IMR-90 (cell line): ENCODE data around the gene TSPEAR. TPM values are rescaled to one million over a fixed set of nuclear protein-coding genes. Genes with fewer than 3 reads are reported as not detected.

Experiments
- ATAC-seq: fragments of 200-7000 bp; cut with Tn5 transposase; 2 replicates; pipeline ENCODE4 v1.9.1; 2020; ENCODE audit warnings: low read depth, mild to moderate bottlenecking, moderate library complexity
- BruUV-seq: library from RNA; stranded (reverse); fragments of 400-500 nt; replicated peaks from 2 replicates; lab custom pipeline; 2021; lab: Mats Ljungman, UMichigan
- CTCF ChIA-PET: fragments of 300-600 bp; formaldehyde crosslinking; extraction: SDS; loops from one replicate; lab custom pipeline; 2021; ENCODE audit warnings: antibody characterized with exemption; lab: Yijun Ruan, JAX
- POLR2A ChIA-PET: fragments of 300-600 bp; sonication (Branson Sonifier 250); formaldehyde crosslinking; loops from one replicate; lab custom pipeline; 2022; ENCODE audit warnings: antibody characterized with exemption; ENCODE audit not compliant: unreplicated experiment; lab: Charles Lee
- DNase-seq: peaks from one replicate; pipeline ENCODE4 v3.0.0; 2013
- H2AFZ ChIP-seq: replicated peaks from 2 replicates; pipeline ENCODE3; 2013; ENCODE audit warnings: low read length, mild to moderate bottlenecking; ENCODE audit not compliant: poor library complexity
- H2AK5ac ChIP-seq: 2 replicates; pipeline ENCODE4 v1.6.1; 2013; ENCODE audit warnings: low read depth, low read length, inconsistent platforms
- H2AK9ac ChIP-seq: replicated peaks from 2 replicates; pipeline ENCODE3; 2013; ENCODE audit warnings: mild to moderate bottlenecking, low read depth, low read length, moderate library complexity; ENCODE audit not compliant: poor library complexity
- H2BK120ac ChIP-seq: 2 replicates; pipeline ENCODE4 v1.6.1; 2013; ENCODE audit warnings: low read depth, low read length, inconsistent platforms
- H2BK15ac ChIP-seq: 3 replicates; pipeline ENCODE4 v1.6.1; 2013; ENCODE audit warnings: low read depth, low read length, inconsistent platforms
- H2BK20ac ChIP-seq: 2 replicates; pipeline ENCODE4 v1.6.1; 2013; ENCODE audit warnings: low read depth, mild to moderate bottlenecking, inconsistent platforms, low read length, moderate library complexity
- H2BK5ac ChIP-seq: 2 replicates; pipeline ENCODE4 v1.6.1; 2013; ENCODE audit warnings: mild to moderate bottlenecking, low read depth, low read length, inconsistent platforms; ENCODE audit not compliant: poor library complexity, severe bottlenecking
- H3K14ac ChIP-seq: replicated peaks from 2 replicates; pipeline ENCODE4 v1.6.1; 2013; ENCODE audit warnings: low read depth, low read length, inconsistent platforms
- H3K18ac ChIP-seq: 2 replicates; pipeline ENCODE4 v1.6.1; 2013; ENCODE audit warnings: low read depth, low read length, control low read depth
- H3K23ac ChIP-seq: 2 replicates; pipeline ENCODE4 v1.6.1; 2013; ENCODE audit warnings: low read depth, low read length, inconsistent platforms
- H3K27ac ChIP-seq: 2 replicates; pipeline ENCODE4 v1.5.1; 2013; ENCODE audit warnings: mild to moderate bottlenecking, control low read depth, low read length; ENCODE audit not compliant: insufficient read depth
- H3K27me3 ChIP-seq: 2 replicates; pipeline ENCODE4 v1.6.1; 2013; ENCODE audit warnings: low read length; ENCODE audit not compliant: control insufficient read depth, insufficient read depth
- H3K36me3 ChIP-seq: 2 replicates; pipeline ENCODE4 v1.6.1; 2013; ENCODE audit warnings: low read length, mixed read lengths; ENCODE audit not compliant: control insufficient read depth, insufficient read depth
- H3K4ac ChIP-seq: 2 replicates; pipeline ENCODE4 v1.6.1; 2013; ENCODE audit warnings: low read depth, low read length, inconsistent platforms
- H3K4me1 ChIP-seq: 2 replicates; pipeline ENCODE4 v1.6.1; 2013; ENCODE audit warnings: low read length, mixed read lengths; ENCODE audit not compliant: control insufficient read depth, insufficient read depth
- H3K4me2 ChIP-seq: 2 replicates; pipeline ENCODE4 v1.6.1; 2013; ENCODE audit warnings: low read depth, mild to moderate bottlenecking, control low read depth, low read length, moderate library complexity
- H3K4me3 ChIP-seq: 2 replicates; pipeline ENCODE4 v1.5.1; 2013; ENCODE audit warnings: low read depth, mild to moderate bottlenecking, control low read depth, low read length, moderate library complexity; ENCODE audit not compliant: insufficient read depth
- H3K56ac ChIP-seq: 2 replicates; pipeline ENCODE4 v1.6.1; 2013; ENCODE audit warnings: low read length, inconsistent platforms; ENCODE audit not compliant: insufficient read depth; ENCODE audit errors: extremely low read depth
- H3K79me1 ChIP-seq, 2 experiments: 2 replicates each; pipeline ENCODE4 v1.6.1; 2013; ENCODE audit warnings: low read length in 2 of 2, inconsistent platforms in 1 of 2, low read depth in 1 of 2
- H3K9ac ChIP-seq: 2 replicates; pipeline ENCODE4 v1.6.1; 2013; ENCODE audit warnings: low read depth, low read length, control low read depth
- H3K9me1 ChIP-seq: 2 replicates; pipeline ENCODE4 v1.6.1; 2013; ENCODE audit warnings: low read length, inconsistent platforms; ENCODE audit not compliant: insufficient read depth
- H3K9me3 ChIP-seq: 2 replicates; pipeline ENCODE4 v1.6.1; 2013; ENCODE audit warnings: low read length; ENCODE audit not compliant: control insufficient read depth, insufficient read depth
- H4K20me1 ChIP-seq: 2 replicates; pipeline ENCODE4 v1.6.1; 2013; ENCODE audit warnings: low read length, inconsistent platforms; ENCODE audit not compliant: insufficient read depth
- H4K5ac ChIP-seq: 2 replicates; pipeline ENCODE4 v1.6.1; 2013; ENCODE audit warnings: mild to moderate bottlenecking, low read depth, low read length, control low read depth
- H4K8ac ChIP-seq, 2 experiments: 2 replicates each; pipeline ENCODE4 v1.6.1; 2013; ENCODE audit warnings: low read depth in 2 of 2, low read length in 2 of 2, control low read depth in 1 of 2, inconsistent platforms in 1 of 2
- H4K91ac ChIP-seq: 2 replicates; pipeline ENCODE4 v1.6.1; 2013; ENCODE audit warnings: low read depth, low read length, inconsistent platforms; ENCODE audit not compliant: insufficient read depth
- BHLHE40 ChIP-seq: fragments of 150-350 bp; IDR thresholded peaks from 2 replicates; pipeline ENCODE4 v1.6.1; 2016; ENCODE audit warnings: mild to moderate bottlenecking, low read depth, low read length
- CEBPB ChIP-seq: IDR thresholded peaks from 2 replicates; pipeline ENCODE4 v1.6.1; 2012; ENCODE audit warnings: low read depth, low read length, improper control_type of control experiment
- CHD1 ChIP-seq: IDR thresholded peaks from 2 replicates; pipeline ENCODE4 v1.6.1; 2012; ENCODE audit warnings: low read depth, low read length, improper control_type of control experiment
- ELK1 ChIP-seq: fragments of 150-350 bp; IDR thresholded peaks from 2 replicates; pipeline ENCODE4 v1.6.1; 2016; ENCODE audit warnings: low read depth, mild to moderate bottlenecking, low read length, moderate library complexity, borderline replicate concordance
- FOS ChIP-seq: fragments of 150-350 bp; IDR thresholded peaks from 2 replicates; pipeline ENCODE4 v1.6.1; 2016; ENCODE audit warnings: low read depth, low read length
- MAFK ChIP-seq: IDR thresholded peaks from 2 replicates; pipeline ENCODE4 v1.6.1; 2012; ENCODE audit warnings: low read depth, low read length, improper control_type of control experiment
- MAZ ChIP-seq: IDR thresholded peaks from 2 replicates; pipeline ENCODE4 v1.6.1; 2012; ENCODE audit warnings: low read depth, mild to moderate bottlenecking, low read length, improper control_type of control experiment, moderate library complexity, borderline replicate concordance
- MXI1 ChIP-seq: IDR thresholded peaks from 2 replicates; pipeline ENCODE4 v1.6.1; 2012; ENCODE audit warnings: low read depth, mild to moderate bottlenecking, low read length, moderate library complexity, borderline replicate concordance
- NFE2L2 ChIP-seq: fragments of 150-350 bp; IDR thresholded peaks from 2 replicates; pipeline ENCODE4 v1.6.1; 2016; ENCODE audit warnings: low read depth, mild to moderate bottlenecking, low read length
- POLR2A ChIP-seq: IDR thresholded peaks from 2 replicates; pipeline ENCODE4 v1.6.1; 2012; ENCODE audit warnings: mild to moderate bottlenecking, low read depth, low read length
- RAD21 ChIP-seq: IDR thresholded peaks from 2 replicates; pipeline ENCODE4 v1.6.1; 2012; ENCODE audit warnings: low read length, improper control_type of control experiment
- RCOR1 ChIP-seq: IDR thresholded peaks from 2 replicates; pipeline ENCODE4 v1.6.1; 2012; ENCODE audit warnings: mild to moderate bottlenecking, low read length, improper control_type of control experiment; ENCODE audit not compliant: insufficient replicate concordance
- RFX5 ChIP-seq: IDR thresholded peaks from 2 replicates; pipeline ENCODE4 v1.8.0; 2012; ENCODE audit warnings: low read depth, mild to moderate bottlenecking, low read length, moderate library complexity
- SMC3 ChIP-seq: fragments of 150-350 bp; IDR thresholded peaks from 2 replicates; pipeline ENCODE4 v1.6.1; 2016; ENCODE audit warnings: low read depth, mild to moderate bottlenecking, antibody characterized with exemption, low read length, moderate library complexity
- WGBS, 2 experiments: methylation state at CpG; one replicate each; pipeline versions ENCODE4 v1.1.5 to v1.1.7; 2013; ENCODE audit warnings: missing lambda C conversion rate in 2 of 2; ENCODE audit not compliant: insufficient read length in 1 of 2; ENCODE audit errors: extremely low coverage in 2 of 2; 5-methylcytosine and 5-hydroxymethylcytosine counted together
- dilution Hi-C: fragments of 300-500 bp; cut with HindIII; formaldehyde crosslinking; loops from one replicate; pipeline ENCODE4 v1.14.3; 2018; ENCODE audit warnings: low sequenced_read_pairs; ENCODE audit not compliant: unreplicated experiment
- in situ Hi-C: fragments of 300-500 bp; cut with MboI; formaldehyde crosslinking; loops from 3 replicates; pipeline ENCODE4 v1.14.3; 2019; ENCODE audit warnings: low sequenced_read_pairs, inconsistent platforms, mixed read lengths
- intact Hi-C: fragments of 100-400 bp; cut with micrococcal nuclease; formaldehyde crosslinking; loops from 2 replicates; pipeline ENCODE4 v1.10.0; 2022
- polyA plus RNA-seq, 3 experiments: library from polyadenylated mRNA; depleted of rRNA; stranded (reverse); fragments of >200 nt; gene quantifications; 2 replicates each; pipeline ENCODE4 v1.2.3, GENCODE V29; 2012; ENCODE audit warnings: low replicate concordance in 1 of 3
- total RNA-seq: library from RNA; depleted of rRNA; stranded (reverse); fragments of >200 nt; gene quantifications from 2 replicates; pipeline ENCODE4 v1.2.3, GENCODE V29; 2012
- TF ChIP-seq, protein P1 (sequence below): fragments of 150-350 bp; IDR thresholded peaks from 2 replicates; pipeline ENCODE4 v1.6.1; 2017; ENCODE audit warnings: mild to moderate bottlenecking, antibody characterized with exemption, low read length, low read depth
- TF ChIP-seq, protein P2 (sequence below): conservative IDR thresholded peaks from 2 replicates; pipeline ENCODE4 v1.5.1; 2012; ENCODE audit warnings: mild to moderate bottlenecking, low read depth, low read length, improper control_type of control experiment

Gene TSPEAR
- total and polyA plus RNA-seq, 2 of the 4 experiments (the other 2 are of a cell fraction), result not detected

DNA sequence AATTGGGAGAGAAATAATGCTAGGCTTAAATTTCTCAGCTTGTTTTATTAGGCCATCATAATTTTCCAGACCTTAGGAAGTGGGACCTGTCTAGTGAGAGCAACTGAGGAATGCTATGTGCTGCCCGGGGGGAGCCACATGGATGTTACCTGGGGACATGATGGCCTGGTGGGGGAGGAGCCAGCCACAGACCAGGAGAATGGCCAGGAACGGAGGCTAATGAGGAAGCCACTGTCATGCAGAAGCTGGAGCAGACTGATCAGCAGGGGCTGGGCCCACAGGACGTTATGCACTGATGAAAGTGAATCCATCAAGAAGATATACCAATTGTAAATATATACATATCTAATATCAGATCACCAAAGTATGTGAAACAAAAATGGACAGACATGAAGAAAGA lies 166.8 kb downstream of the TSPEAR start:
- Histone ChIP-seq H3K27ac (no peak overlapping the region), H3K56ac (no peak overlapping the region), H3K9me1 (no peaks in the 10 kb centered on the region), H3K9me3 (peaks cover 2% of the 10 kb centered on the region), H3K4me3 (no peak overlapping the region), H3K4ac (no peak overlapping the region), H2AFZ (no peak overlapping the region), H2BK20ac (no peak overlapping the region), H3K27me3 (peaks cover 8% of the 10 kb centered on the region), H2AK5ac (no peak overlapping the region), H2BK15ac (no peak overlapping the region), H2AK9ac (no peak overlapping the region), H3K18ac (no peak overlapping the region), H4K8ac (no peak overlapping the region), H3K4me2 (no peak overlapping the region), H2BK120ac (no peak overlapping the region), H3K79me1 (no peaks in the 10 kb centered on the region), H3K14ac (no peak overlapping the region), H4K5ac (no peak overlapping the region), H4K91ac (no peak overlapping the region), H3K9ac (no peak overlapping the region), H2BK5ac (no peak overlapping the region), H3K36me3 (no peaks in the 10 kb centered on the region), H3K23ac (no peak overlapping the region), H3K4me1 (no peaks in the 10 kb centered on the region), H4K20me1 (no peaks in the 10 kb centered on the region)
- intact Hi-C loops (no loop called here), in situ Hi-C loops (no loop called here), dilution Hi-C loops (no loop called here)
- TF ChIP-seq NFE2L2 (no peak), MXI1 (no peak), CHD1 (no peak), RFX5 (no peak), BHLHE40 (no peak), CEBPB (no peak), FOS (no peak), RAD21 (no peak), RCOR1 (no peak), MAFK (no peak), MAZ (no peak), SMC3 (no peak), POLR2A (no peak), ELK1 (no peak)
- TF ChIP-seq, protein P1, sequence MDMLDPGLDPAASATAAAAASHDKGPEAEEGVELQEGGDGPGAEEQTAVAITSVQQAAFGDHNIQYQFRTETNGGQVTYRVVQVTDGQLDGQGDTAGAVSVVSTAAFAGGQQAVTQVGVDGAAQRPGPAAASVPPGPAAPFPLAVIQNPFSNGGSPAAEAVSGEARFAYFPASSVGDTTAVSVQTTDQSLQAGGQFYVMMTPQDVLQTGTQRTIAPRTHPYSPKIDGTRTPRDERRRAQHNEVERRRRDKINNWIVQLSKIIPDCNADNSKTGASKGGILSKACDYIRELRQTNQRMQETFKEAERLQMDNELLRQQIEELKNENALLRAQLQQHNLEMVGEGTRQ, result no peak
- TF ChIP-seq, protein P2, sequence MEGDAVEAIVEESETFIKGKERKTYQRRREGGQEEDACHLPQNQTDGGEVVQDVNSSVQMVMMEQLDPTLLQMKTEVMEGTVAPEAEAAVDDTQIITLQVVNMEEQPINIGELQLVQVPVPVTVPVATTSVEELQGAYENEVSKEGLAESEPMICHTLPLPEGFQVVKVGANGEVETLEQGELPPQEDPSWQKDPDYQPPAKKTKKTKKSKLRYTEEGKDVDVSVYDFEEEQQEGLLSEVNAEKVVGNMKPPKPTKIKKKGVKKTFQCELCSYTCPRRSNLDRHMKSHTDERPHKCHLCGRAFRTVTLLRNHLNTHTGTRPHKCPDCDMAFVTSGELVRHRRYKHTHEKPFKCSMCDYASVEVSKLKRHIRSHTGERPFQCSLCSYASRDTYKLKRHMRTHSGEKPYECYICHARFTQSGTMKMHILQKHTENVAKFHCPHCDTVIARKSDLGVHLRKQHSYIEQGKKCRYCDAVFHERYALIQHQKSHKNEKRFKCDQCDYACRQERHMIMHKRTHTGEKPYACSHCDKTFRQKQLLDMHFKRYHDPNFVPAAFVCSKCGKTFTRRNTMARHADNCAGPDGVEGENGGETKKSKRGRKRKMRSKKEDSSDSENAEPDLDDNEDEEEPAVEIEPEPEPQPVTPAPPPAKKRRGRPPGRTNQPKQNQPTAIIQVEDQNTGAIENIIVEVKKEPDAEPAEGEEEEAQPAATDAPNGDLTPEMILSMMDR, result no peak
- DNase-seq, result no peak
- ATAC-seq, result no peak
- no CpG with 5 or more reads among the region's 3 CpGs for WGBS, 2 experiments
- BruUV-seq, result no TSS peak
- CTCF ChIA-PET, result no interaction called here
- POLR2A ChIA-PET, result no interaction called here
